Right cardiac atrium (tissue), 5 donors: Measurements from ENCODE around the gene AFAP1. TPM values are rescaled to one million over a fixed set of nuclear protein-coding genes. Genes with fewer than 3 reads are reported as not detected.

Experiments used
- ATAC-seq, 2 donors: fragments of 200-7000 bp; cut with Tn5 transposase; one replicate each; pipeline versions ENCODE4 v1.8.0 to v1.9.1; 2020; ENCODE audit warnings: moderate library complexity in 2 of 2, mild to moderate bottlenecking in 1 of 2
- DNase-seq, 3 donors: peaks; one replicate each; pipeline ENCODE4 v3.0.0-alpha.2; 2020
- H3K27ac ChIP-seq: one replicate; pipeline ENCODE4 v1.5.1; 2013; ENCODE audit warnings: mild to moderate bottlenecking, low read length, control low read depth, moderate library complexity
- H3K27me3 ChIP-seq: one replicate; pipeline ENCODE4 v1.6.1; 2013; ENCODE audit not compliant: control insufficient read depth, insufficient read depth
- H3K4me1 ChIP-seq: one replicate; pipeline ENCODE4 v1.6.1; 2013; ENCODE audit warnings: low read length; ENCODE audit not compliant: control insufficient read depth, insufficient read depth
- H3K4me3 ChIP-seq: one replicate; pipeline ENCODE4 v1.5.1; 2013; ENCODE audit warnings: low read length, control low read depth
- H3K9me3 ChIP-seq: one replicate; pipeline ENCODE4 v1.6.1; 2013; ENCODE audit warnings: low read length; ENCODE audit not compliant: control insufficient read depth
- WGBS: extraction: QIAGEN DNeasy Blood & Tissue Kit; methylation state at CpG from one replicate; pipeline ENCODE4 v1.1.7; 2013; 5-methylcytosine and 5-hydroxymethylcytosine counted together
- intact Hi-C, 4 donors: fragments of 100-400 bp; cut with DNase I; formaldehyde crosslinking; loops; one replicate each; pipeline versions ENCODE4 v1.11.0 to v1.14.0; 2022 to 2023
- polyA plus RNA-seq: library from polyadenylated mRNA; stranded (reverse); fragments of 200-250 nt; gene quantifications from one replicate; pipeline ENCODE4 v1.2.3, GENCODE V29; 2013
- total RNA-seq, 4 donors: library from RNA; stranded (reverse); fragmentation: NEBNext Ultra II Directional; extraction: Animal tissue kit (Norgen Biotek cat#: 25700); gene quantifications; one replicate each; pipeline ENCODE4 v1.2.1, GENCODE V29; 2021
- donor health status: healthy with polysubstance abuse.
- donor health status: DM: no; HTN: yes; CAD: no.
- donor health status: DM: no; HTN: no; CAD: no.
- donor health status: DM: no; HTN: yes; CAD: no; lungs with severe emphysema.
- donor health status: DM: yes; HTN: yes; CAD: no.

Gene AFAP1
- total and polyA plus RNA-seq, 5 donors, result 7.8 to 43.6 (median 25.4) TPM

DNA sequence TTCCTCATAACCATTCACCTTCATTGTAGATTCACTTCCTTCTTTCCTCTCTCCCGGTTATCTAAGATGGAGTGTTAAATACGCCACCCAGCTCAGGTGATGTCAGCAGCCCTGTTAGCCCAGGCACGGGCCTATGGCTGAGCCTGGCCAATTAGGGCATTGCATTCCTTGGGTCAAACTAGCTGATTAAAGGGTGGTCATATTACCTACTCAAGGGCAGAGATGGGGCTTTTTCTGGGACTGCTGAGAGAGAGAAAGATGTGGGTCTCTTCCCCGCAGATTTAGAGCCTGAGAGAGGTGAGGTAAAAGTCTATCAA, 39.9 kb upstream of the AFAP1 start:
- 82% methylated on average over 4 of the region's 4 CpGs for WGBS
- no peak overlapping the region for H3K27ac ChIP-seq
- H3K27me3 ChIP-seq, result no peaks in the 10 kb centered on the region

DNA sequence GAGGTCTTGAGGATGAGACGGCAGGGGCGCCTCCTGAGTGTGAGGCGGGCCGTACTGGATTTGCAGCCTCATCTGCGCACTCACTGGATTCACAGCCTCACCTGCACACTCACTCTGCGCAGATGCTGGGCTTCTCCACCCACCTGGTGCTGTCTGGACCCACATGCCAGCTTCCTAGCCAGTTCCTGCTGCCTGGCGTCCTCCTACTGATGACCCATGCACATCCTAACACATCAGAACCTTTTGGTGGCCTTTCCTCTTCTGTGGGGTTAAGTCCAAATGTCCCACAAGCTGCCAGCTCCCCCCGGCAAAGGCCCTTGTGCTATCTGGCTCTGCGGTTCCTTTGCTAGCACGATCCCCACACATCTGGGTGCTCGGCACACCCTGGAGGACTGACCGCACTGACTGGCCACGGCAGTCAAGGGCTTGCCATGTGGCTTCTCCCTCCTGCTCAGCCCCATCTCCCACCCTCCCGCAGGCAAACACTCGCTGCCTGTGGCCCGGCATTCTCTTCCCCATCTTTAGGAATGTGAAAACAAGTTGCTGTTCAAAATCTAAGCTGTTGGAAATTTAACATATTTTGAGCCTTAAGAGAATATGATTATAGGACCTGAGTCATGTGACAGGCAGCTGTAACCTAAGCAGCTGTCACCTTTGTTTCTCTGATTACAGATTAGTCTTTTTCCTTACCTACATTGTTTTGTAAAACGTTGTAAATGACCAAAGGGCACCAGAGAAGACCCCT, 39.4 kb upstream of the AFAP1 start:
- Histone ChIP-seq H3K27me3 (no peaks in the 10 kb centered on the region), H3K9me3 (no peaks in the 10 kb centered on the region), H3K4me1 (peaks cover 6% of the 10 kb centered on the region), H3K4me3 (no peak overlapping the region), H3K27ac (no peak overlapping the region)
- DNase-seq, result peak in 1 of 3 donors; percentile 16
- WGBS, result 81% methylated on average over 17 of the region's 17 CpGs
- intact Hi-C loops, result no loop called here
- ATAC-seq, result peak; percentile 10 to 12

More for the DNA sequence above, 39.9 kb upstream of the AFAP1 start:
- DNase-seq (peak in 1 of 3 donors; percentile 6), ATAC-seq (no peak)
- H3K4me1 ChIP-seq, result peaks cover 6% of the 10 kb centered on the region
- intact Hi-C loops, result no loop called here
- no peak overlapping the region for H3K4me3 ChIP-seq
- H3K9me3 ChIP-seq, result no peaks in the 10 kb centered on the region

DNA sequence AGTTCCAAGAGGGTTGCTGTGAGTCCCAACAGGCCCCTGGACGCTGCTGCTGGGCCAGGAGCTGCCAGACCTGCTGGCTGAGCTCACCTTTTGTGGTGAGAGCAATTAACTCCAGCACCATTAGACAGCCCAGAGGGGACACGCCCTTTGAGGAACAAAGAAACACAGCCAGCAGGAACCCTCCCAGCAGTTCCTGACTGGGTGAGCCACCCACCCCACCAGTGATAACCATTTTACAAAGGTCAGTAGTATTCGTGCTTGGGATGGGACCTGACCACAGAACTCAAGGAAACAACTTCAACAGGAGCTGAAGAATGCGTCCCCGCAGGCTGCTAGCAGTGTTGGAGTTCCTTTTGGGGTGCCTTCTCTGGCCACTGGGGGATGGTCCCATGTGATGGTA, 38.8 kb upstream of the AFAP1 start:
- no peak overlapping the region for H3K27ac ChIP-seq
- intact Hi-C loops, result no loop called here
- WGBS, result 55% methylated on average over 5 of the region's 5 CpGs
- H3K9me3 ChIP-seq, result no peaks in the 10 kb centered on the region
- H3K4me1 ChIP-seq, result peaks cover 6% of the 10 kb centered on the region
- DNase-seq (peak in 2 of 3 donors; percentile 28 to 65), ATAC-seq (peak; percentile 67 to 89)
- H3K4me3 ChIP-seq, result no peak overlapping the region
- H3K27me3 ChIP-seq, result no peaks in the 10 kb centered on the region

DNA sequence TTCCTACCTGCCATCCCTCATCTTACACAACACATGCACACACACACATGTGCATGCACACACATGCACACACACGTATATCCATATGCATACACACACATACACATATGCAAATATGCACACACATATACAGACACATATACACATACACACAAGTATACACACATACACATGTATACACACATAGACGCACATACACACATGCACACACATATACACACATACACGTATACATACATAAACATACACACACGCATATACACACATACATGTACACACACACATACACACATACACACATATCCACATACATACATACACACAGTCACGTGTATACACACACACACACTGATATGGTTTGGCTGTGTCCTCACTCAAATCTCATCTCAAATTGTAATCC, 37.0 kb upstream of the AFAP1 start:
- Histone ChIP-seq H3K27me3 (no peaks in the 10 kb centered on the region), H3K9me3 (no peaks in the 10 kb centered on the region), H3K27ac (no peak overlapping the region), H3K4me1 (peaks cover 6% of the 10 kb centered on the region), H3K4me3 (no peak overlapping the region)
- 95% methylated on average over 5 of the region's 5 CpGs for WGBS
- no peak for DNase-seq
- intact Hi-C loops, result no loop called here
- no peak for ATAC-seq

DNA sequence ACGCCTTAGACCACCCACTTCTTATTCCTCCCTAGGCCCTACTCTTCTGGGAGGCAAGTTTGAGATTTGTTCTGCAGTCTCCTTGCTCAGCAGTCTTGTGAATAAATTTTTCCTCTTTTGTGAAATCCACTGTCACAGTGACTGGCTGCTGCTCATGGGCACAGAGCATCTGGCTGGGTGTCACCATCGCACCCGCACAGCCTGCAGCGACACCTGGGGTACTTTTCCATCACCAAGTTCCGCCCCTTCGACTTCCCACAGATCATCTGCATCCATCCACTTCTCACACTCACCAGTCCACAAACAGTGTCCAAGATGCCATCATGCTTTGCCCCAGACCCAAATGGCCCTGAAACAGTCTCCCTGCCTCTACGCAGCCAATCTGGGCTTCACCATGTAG, 36.4 kb upstream of the AFAP1 start:
- intact Hi-C loops, result no loop called here
- H3K9me3 ChIP-seq, result no peaks in the 10 kb centered on the region
- H3K4me1 ChIP-seq, result peaks cover 6% of the 10 kb centered on the region
- no peaks in the 10 kb centered on the region for H3K27me3 ChIP-seq
- 95% methylated on average over 7 of the region's 7 CpGs for WGBS
- H3K27ac ChIP-seq, result no peak overlapping the region
- DNase-seq (no peak), ATAC-seq (no peak)
- H3K4me3 ChIP-seq, result no peak overlapping the region

DNA sequence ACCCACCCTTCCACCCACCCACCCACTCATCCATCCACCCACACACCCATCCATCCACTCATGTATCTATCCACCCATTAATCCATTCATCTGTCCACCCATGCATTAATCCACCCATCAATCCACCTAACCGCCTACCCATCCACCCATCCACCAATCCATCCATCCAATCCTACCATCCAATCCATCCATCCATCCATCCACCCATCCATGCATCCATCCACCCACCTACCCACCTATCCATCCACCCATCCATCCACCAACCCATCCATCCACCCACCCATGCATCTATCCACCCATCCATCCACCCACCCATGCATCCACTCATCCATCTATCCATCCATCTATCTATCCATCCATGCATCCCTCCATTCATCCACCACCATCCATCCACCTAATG, 34.8 kb upstream of the AFAP1 start:
- no peak for ATAC-seq
- H3K9me3 ChIP-seq, result no peaks in the 10 kb centered on the region
- H3K4me1 ChIP-seq, result peaks cover 10% of the 10 kb centered on the region
- intact Hi-C loops, result no loop called here
- DNase-seq, result no peak
- no peak overlapping the region for H3K4me3 ChIP-seq
- 100% methylated on average over 1 of the region's 1 CpG for WGBS
- H3K27me3 ChIP-seq, result no peaks in the 10 kb centered on the region
- H3K27ac ChIP-seq, result no peak overlapping the region

DNA sequence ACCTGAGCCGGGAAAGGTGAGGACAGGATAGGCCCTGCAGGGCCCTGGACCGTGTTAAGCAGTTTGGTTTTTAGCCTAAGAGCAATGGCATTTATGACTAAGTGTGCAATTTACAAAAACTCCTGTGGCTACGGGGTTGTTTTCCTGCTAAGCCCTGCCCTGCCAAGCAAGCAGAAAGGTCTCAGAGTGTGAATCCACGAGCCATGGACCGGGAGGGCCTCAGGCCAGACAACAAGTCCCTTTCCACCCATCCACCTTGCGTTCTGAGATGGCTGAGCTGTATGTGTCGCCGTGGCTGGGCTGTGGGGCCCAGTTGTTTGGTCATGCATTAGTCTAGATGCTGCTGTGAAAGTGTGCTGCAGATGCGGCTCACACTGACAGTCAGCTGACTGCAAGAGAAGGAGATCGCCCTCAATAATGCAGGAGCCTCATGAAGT, 33.9 kb upstream of the AFAP1 start:
- H3K4me1 ChIP-seq, result peaks cover 6% of the 10 kb centered on the region
- no peak overlapping the region for H3K27ac ChIP-seq
- no peaks in the 10 kb centered on the region for H3K27me3 ChIP-seq
- intact Hi-C loops, result no loop called here
- H3K4me3 ChIP-seq, result no peak overlapping the region
- H3K9me3 ChIP-seq, result no peaks in the 10 kb centered on the region
- DNase-seq (no peak), ATAC-seq (no peak)
- 73% methylated on average over 10 of the region's 10 CpGs for WGBS

DNA sequence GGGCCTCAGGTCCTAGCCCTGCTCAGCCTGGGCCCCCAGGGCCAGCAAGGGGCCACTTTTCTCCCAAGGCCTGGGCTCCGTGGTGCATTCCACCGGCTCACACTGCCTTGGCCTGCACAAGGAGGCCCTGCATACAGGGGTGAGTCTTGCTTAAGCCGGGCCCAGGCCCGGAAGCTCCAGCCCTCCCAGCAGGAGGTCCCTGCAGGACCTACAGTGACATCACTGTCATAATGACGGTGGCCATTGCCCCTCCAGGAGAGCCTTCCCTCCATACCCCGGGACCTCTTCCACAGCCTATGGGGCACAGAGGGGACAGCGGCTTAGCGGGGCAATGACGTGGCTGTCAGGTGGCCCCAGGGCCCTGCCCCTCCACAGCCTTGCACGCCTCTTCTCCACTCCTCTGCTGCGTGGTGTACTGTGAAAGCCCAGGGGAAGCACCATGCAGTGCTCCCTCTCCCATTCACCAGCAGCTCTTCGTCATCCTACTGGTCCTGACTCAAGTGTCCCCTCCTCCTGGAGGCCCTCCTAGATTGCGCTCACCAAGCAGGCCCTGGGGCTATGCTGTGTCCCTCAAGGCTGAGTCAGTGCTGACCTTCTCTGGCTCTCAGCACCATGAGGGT, 32.3 kb upstream of the AFAP1 start:
- H3K27ac ChIP-seq, result no peak overlapping the region
- peaks cover 15% of the 10 kb centered on the region for H3K4me1 ChIP-seq
- H3K27me3 ChIP-seq, result no peaks in the 10 kb centered on the region
- peak in 1 of 3 donors; percentile 58 for DNase-seq
- no peak for ATAC-seq
- no peak overlapping the region for H3K4me3 ChIP-seq
- H3K9me3 ChIP-seq, result no peaks in the 10 kb centered on the region
- intact Hi-C loops, result no loop called here
- 91% methylated on average over 13 of the region's 13 CpGs for WGBS

DNA sequence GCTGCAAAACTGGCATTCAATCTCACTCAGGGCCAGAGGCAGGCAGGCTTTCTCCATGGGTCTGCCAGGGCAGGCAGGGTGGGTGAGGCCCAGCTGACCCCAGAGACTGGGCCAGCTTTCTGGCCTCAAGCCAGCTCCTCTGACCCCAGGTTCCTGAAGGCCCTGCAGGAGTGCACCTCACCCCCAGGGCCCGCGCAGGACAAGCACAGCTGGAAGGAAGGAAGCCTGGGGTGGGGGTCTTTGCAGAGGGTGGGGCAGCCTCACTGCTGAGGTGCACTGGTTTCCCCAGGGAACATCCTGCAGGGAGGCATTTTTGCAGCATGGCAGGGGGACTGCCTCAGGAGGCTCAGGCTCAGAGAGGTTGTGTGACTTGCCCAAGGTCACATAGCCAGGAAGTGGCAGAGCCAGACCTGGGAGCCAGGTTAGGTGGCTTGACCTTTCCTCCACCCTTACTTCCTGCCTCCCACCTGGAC, 31.5 kb upstream of the AFAP1 start:
- ATAC-seq (no peak), DNase-seq (peak in 1 of 3 donors; percentile 66)
- intact Hi-C loops, result no loop called here
- Histone ChIP-seq H3K4me3 (no peak overlapping the region), H3K9me3 (no peaks in the 10 kb centered on the region), H3K27ac (no peak overlapping the region), H3K27me3 (no peaks in the 10 kb centered on the region), H3K4me1 (peaks cover 15% of the 10 kb centered on the region)
- 65% methylated on average over 2 of the region's 2 CpGs for WGBS

DNA sequence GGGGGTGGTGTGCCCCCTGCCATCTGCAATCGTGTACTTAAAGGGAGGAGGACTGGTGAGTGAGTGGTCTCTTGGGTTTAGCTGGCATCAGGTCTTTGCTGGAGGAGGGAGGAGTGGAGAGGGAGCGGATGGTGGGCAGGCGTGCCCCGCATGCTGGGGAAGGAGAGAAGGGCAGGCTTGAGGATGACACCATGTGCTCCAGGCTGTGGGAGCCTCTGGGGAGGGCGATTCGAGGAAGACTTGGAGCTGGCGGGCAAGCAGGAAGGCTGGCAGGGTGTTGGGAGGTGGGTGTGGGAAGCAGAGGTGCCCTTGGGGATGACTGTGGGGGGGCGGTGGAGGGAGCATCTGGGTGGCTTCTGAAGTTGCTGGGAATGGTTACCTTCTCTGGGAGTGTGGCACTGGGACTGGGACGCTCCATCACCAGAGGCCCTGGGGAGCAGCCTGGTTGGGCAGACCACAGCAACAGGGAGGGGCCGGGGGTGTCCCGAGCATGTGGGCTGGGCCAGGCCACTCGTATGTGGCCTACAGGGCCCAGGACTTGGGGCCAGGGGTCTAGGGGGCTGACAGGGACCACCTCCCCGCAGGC, 30.8 kb upstream of the AFAP1 start:
- H3K4me1 ChIP-seq, result peaks cover 15% of the 10 kb centered on the region
- H3K9me3 ChIP-seq, result no peaks in the 10 kb centered on the region
- H3K27me3 ChIP-seq, result no peaks in the 10 kb centered on the region
- DNase-seq (peak in 1 of 3 donors; percentile 70), ATAC-seq (peak; percentile 2 to 9)
- peak overlapping the region; percentile 25 for H3K27ac ChIP-seq
- 70% methylated on average over 13 of the region's 13 CpGs for WGBS
- intact Hi-C loops, result no loop called here
- no peak overlapping the region for H3K4me3 ChIP-seq

DNA sequence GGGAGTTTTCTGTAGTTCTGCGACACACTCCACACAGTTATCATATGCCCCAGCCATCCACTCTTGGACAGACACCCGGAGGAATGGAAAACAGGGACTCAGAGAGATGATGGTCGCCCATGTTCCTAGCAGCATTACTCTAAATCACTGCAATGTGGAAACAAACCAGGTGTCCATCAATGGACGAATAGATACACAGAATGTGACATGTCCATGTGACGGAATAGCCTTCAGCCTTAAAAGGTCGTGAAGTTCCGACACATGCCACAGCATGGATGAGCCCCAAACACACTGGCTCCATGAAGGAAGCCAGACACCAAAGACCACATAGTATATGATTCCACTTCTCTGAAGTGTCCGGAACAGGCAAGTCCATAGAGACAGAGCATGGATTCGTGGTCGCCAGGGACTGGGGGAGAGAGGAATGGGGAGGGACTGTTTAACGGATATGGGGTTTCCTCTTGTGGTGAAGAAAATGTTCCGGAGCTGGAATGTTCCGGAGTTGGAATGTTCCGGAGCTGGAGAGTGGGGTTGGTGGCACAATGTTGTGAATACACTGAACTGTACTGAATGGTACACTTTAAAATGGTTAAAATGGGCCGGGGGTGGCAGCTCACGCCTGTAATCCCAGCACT, 28.7 kb upstream of the AFAP1 start:
- ATAC-seq (peak; percentile 2 to 43), DNase-seq (peak in 1 of 3 donors; percentile 26)
- Histone ChIP-seq H3K4me1 (peaks cover 15% of the 10 kb centered on the region), H3K27ac (no peak overlapping the region), H3K27me3 (no peaks in the 10 kb centered on the region), H3K4me3 (no peak overlapping the region), H3K9me3 (no peaks in the 10 kb centered on the region)
- WGBS, result 53% methylated on average over 16 of the region's 16 CpGs
- intact Hi-C loops, result no loop called here
